Superior temporal gyrus (tissue), 1 donor: ENCODE data around the gene PAX2.

Source experiments
- DNase-seq: peaks from one replicate; pipeline ENCODE4 v3.0.0-alpha.2; 2016; ENCODE audit errors: extremely low spot score

The PAX2 gene

DNA sequence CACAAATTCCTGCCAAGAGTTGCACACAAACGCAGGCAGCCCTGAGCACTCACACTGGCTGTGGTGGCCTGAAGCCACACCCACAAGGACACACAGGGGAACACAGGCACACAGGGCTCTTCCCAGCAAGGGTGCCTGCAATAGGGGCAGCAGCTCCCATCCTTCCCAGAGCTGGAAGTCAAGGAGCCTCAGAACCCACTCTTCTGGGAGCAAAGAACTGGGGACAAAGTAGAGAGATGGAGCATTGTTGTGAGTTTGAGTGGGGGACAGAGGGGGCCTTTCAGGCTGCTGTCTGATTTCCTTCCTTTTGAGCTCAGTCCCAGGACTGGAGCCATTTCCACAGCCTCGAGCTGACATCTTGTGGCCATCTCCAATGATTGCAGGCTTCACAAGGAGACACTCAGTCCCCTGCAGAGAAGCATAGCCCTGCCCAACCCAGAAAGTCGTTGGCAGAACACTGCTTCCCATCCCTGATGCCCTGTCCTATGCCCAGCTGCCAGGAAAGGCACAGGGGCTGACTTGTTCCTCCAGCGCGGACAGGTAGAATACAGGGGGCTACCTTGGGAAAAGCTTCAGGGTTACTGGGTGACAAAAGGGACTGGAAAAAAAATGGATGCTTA is 133.0 kb downstream of the PAX2 start:
- peak; percentile 87 for DNase-seq
